Stimulated activated CD4-positive, alpha-beta T cell treated with anti-CD3 and anti-CD28 coated beads, Interleukin-2, amount 100 ng/mL, for 24 hours (primary cell): ENCODE measurements around the gene TTC21A.
A peak's percentile ranks its signal among the peaks of the same experiment; 100 is the strongest.

Source experiments
- DNase-seq, 2 donors: peaks; one replicate each; pipeline ENCODE4 v3.0.0-alpha.2; 2020

Gene TTC21A

GRCh38 chr3:39137991-39138803, 30.7 kb downstream of the TTC21A start:
- DNase-seq, result no peak

- no peak for DNase-seq
These were observed 31.4 kb downstream of the TTC21A start for GRCh38 chr3:39138804-39139415.

DNA sequence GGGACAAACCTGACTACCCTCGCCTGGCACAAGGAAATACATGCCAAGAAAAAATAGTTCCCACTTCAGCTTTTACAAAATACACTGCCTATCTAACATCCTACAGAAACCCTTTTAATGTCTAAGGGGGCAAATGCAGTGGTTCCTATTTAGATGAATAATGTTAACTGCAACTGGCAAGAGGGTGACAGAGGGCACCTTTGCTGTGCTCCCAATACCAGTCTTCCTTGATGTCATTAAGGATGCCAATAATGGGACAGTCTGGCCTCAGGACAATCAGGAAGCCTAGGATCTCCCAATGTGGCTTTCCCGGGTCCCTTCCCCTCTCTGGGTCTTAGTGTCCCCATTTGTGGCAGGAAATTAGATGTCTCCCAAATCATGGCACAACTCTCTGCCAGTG, 32.0 kb downstream of the TTC21A start:
- no peak for DNase-seq

- no peak for DNase-seq
These were observed 33.0 kb downstream of the TTC21A start for GRCh38 chr3:39140341-39140971.

- DNase-seq, result no peak
These were observed 33.9 kb downstream of the TTC21A start for GRCh38 chr3:39141171-39141995.

- DNase-seq, result no peak
These were observed 34.6 kb downstream of the TTC21A start for GRCh38 chr3:39142067-39142466.

DNA sequence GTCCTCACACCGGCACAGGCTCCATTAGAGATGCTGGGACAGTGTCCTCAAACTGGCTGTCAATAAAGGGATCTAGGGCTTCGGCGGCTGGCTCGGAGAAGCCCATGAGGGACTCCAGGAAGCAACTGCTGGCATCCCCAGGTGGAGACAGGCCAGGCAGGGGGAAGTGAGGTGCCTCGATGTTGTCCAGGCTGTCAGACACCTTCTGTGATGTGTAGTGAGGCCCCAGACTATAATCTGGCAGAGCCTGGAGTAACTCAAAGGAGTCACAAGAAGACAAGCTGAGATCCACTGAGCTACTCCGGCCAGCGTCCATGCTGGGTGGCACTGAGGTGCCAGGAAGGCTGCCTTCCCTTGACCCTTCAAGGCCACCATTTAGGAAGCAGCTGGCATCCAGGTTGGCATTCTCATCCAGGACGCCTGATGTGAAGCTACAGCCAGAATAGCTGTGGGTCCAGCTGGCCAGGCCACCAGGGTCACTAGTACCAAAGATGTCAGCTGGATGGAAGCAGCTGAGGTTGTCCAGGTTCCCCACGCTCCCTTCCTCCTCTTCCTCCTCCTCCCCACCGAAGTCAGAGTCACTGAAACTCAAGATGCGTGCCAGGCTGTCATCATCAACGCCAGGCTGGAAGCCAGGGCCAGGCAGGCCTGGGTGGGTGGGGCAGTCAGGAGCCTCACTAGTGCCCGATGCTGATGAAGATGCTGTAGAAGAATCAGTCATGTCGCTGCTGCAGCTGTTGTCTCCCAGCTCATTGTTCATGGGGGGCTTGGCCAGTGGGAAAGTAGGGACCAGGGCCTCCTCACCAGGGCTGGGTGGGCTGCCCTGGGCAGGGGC, 35.8 kb downstream of the TTC21A start:
- DNase-seq, result no peak

GRCh38 chr3:39144095-39144747, 36.7 kb downstream of the TTC21A start:
- DNase-seq, result no peak

GRCh38 chr3:39144748-39145380, 37.4 kb downstream of the TTC21A start:
- peak in 1 of 2 donors; percentile 14 for DNase-seq

DNA sequence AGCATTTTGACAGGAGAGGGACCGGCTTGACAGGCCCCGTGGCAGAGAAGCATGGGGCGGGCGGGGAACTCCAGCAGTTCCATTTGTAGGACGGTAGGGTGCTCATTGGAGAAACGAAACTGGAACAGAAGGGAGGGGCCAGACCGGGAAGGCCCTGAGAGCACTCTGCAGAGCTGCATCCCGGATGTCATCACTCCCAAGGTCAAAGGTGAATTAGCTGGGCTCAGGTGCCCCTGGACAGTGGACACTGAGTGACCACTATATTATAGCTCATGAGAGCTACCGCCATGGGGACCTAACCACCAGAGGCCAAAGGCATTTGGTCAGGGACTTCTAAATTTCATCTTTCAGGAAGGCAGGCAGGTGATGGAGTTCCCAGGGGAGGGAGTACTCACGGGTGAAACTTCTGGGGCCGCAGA, 38.6 kb downstream of the TTC21A start:
- peak in 1 of 2 donors; percentile 12 for DNase-seq

DNA sequence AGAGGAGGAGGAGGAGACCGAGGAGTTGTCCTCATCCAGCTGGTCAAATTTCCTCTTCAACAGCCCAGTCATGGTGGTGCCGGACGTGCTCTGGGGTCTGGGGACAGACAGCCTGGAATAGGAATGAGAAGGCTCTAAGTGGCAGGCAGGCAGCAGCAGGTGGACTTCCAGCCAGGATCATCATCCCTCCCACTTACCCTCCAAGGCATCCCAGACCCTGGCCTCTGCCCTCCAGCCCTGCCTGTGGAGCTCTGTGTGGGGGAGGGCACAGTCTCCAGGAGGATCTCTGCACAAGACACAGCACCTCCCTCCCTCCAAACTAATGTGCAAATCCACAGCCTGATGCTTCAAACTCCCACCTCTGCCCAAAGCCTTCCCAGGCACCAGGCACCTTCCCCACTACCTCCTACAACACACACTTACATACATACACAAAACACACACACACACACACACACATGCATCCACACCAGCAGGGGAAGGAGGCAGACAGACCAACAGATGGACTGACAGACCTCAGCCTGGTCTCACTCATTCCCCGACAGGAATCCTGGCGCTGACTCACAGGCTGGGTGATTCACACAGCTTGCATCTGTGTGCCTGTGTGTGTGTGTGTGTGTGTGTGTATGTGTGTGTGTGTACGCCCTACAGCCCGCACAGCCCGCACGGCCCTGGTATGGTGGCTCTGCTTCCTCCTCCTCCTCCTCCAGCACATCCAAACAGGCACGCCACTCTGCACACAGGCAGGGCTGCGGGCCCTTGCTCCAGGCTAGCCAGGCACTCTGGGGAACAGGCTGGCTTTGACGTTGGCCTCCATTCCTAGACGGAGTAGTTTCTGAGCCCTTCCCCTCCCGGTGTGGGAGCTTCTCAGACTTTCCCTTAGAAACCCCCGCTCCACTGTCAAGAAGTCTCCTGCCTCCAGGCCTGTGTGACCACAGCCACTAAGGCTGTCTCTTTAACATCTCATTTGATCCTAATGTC, 39.4 kb downstream of the TTC21A start:
- peak; percentile 78 to 83 for DNase-seq

DNA sequence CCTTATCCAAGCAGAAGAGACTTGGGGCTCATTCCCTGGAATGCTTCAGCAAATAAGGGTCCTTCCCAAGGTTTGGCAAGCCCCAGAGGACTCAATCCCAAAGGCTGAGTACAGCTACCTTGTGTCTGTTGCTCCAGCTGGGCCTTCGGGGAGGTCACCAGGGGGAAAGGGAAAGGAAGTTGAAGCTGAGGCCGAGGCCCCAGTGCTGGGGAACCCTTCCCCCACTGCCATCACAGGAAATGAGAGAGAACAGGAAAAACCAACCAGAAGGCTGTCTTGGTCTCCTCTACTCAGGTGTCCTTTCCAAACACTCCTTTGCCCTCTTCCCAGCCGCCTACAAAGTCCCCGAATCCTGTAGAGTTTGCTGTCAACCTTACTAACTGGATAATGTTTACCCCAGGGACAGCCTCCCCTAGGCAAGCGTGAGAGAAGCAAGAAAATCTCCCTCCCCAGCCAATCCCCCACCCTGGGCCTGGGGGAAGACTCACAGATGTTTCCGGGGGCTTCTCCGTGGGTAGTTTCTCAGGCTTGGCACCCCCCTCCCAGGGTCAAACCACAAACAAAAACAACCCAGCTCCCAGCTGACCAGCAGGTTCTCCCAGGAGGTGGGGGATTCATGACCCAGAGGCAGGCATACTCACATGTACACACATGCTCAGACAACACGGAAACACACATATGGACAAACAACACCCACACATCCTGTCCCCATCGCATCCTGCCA, 40.4 kb downstream of the TTC21A start:
- peak; percentile 35 to 45 for DNase-seq

GRCh38 chr3:39148435-39149058, 41.1 kb downstream of the TTC21A start:
- no peak for DNase-seq

- DNase-seq, result no peak
These were observed 41.6 kb downstream of the TTC21A start for GRCh38 chr3:39149059-39149455.

DNA sequence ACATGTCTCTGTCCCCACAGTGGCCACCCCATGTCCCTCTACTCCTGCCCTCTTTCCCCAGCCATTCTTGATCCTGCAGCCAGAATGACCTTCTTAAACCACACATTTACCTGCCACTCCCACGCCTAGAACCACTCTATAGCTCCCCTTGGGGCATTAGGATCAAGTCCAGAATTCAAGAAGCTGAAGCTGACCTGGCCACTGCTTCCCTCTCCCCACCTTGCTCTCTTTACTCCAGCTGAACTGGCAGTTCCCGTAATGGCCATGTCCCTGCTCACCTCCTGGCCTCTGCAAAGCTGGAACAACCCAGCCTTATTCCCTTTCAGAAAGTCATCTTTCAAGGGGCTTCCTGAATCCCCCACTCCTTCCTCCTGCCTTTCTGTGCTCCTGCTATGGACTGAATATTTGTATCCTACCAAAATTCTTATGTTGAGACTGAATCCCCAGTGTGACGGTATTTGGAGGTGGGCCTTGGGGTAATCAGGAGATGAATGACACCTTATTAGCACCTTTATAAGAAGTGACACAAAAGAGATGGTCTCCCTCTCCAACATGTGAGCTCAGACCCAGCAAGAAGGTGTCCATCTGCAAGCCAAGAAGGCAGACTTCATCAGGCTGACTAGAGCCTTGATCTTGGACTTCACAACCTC, 42.1 kb downstream of the TTC21A start:
- no peak for DNase-seq

DNA sequence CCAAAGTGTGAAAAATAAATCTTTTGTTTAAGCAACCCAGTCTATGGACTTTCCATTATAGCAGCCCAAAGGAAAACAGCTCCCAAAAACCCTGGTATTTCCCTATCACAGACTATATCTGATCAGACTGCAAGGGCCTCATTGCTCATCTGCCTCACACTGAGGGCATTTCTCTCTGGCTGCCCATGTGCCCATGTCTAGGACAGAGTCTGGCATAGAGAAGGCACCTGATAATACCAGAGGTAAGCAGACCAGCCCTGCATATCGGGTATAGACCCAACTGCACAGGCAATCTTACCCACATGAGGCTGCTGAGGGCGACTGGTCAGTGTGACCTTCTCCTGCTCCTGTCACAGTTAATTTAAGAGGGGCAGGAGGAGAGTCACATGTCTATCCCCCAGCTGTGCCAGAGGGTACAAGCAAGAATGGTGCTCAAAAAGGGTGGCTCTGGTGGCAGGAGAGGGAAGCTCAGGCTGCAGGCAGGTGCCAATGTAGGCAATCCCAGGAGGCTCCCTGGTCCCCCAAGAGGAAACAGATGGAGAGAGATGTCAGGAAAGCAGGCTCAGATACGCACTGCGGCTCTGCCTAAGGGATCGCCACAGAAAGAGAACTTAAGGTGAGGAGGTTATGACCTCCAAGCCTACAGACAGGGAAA, 42.8 kb downstream of the TTC21A start:
- DNase-seq, result no peak

DNA sequence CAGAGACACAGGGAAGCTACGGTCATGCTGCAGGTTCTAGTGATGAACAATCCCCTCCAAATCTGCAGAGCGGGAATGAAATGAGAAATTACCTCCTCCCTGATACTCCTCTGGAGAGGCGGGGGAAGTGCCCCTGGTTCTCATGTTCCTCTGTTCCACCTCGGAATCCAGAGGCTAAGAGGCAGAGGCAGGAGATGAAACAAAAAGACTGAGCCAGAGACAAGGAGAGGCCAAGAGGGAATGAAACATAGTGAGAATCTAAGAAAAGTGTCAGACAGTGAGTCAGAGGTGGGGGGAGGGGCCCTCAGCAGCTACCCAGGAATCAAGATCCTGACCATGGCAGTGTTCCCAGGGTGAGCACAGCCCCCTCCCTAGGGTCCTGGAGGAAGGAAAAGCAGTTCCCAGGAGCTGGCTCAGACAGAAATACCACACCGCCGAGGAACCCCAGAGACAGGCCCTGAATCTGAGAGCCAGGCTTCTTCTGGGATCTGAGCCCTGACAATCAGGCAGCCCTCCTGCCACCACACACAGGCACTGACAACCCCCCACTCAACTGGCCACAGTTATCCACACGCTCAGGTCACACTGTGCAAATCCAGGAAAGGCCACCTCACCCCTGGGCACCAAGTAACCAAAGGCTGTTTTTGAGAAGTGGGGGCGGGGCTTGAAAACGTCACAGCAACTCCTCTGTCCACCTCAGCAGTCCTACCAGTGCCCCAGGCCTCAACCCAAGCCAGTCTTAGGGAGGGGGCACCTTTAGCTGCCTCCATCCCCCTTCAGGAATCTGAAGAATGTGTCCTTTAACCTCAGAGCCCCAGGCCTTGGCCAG, 43.5 kb downstream of the TTC21A start:
- DNase-seq, result peak; percentile 80 to 83
